GM12892 (cell line): ENCODE measurements around the gene ZNF518A.
"Not testable (repeated sequence)": the region's sequence is repeated elsewhere in the genome, so short reads cannot be mapped to it uniquely, and the experiment has no call there.

Experiments
- DNase-seq: peaks from one replicate; pipeline ENCODE4 v3.0.0; 2011; ENCODE audit not compliant: insufficient read length
- FAIRE-seq: peaks from 2 replicates; lab custom pipeline; 2011; peaks lifted over from hg19 to GRCh38; lab: Jason Lieb, UNC
- POLR2A ChIP-seq: IDR thresholded peaks from 2 replicates; pipeline ENCODE4 v1.6.1; 2011; ENCODE audit warnings: low read depth, low read length, control low read depth
- POLR2AphosphoS5 ChIP-seq: IDR thresholded peaks from 2 replicates; pipeline ENCODE4 v1.6.1; 2011; ENCODE audit warnings: low read depth, low read length, control low read depth
- TAF1 ChIP-seq: IDR thresholded peaks from 2 replicates; pipeline ENCODE4 v1.6.1; 2011; ENCODE audit warnings: low read depth, mild to moderate bottlenecking, control low read depth, low read length, borderline replicate concordance

The ZNF518A gene

GRCh38 chr10:96153070-96153469 is 23.0 kb downstream of the ZNF518A start:
- FAIRE-seq: no peak
- no peak for TF ChIP-seq TAF1
- no peak for DNase-seq

GRCh38 chr10:96165726-96166125 is 35.6 kb downstream of the ZNF518A start:
- no peak for DNase-seq
- TF ChIP-seq POLR2AphosphoS5 (no peak), POLR2A (no peak), TAF1 (no peak)
- no peak for FAIRE-seq

GRCh38 chr10:96168546-96168945 is 38.4 kb downstream of the ZNF518A start:
- FAIRE-seq: no peak
- TF ChIP-seq POLR2A (no peak), POLR2AphosphoS5 (no peak), TAF1 (no peak)
- DNase-seq: no peak

GRCh38 chr10:96170230-96170629 is 40.1 kb downstream of the ZNF518A start:
- FAIRE-seq: no peak
- DNase-seq: no peak
- TF ChIP-seq TAF1 (no peak), POLR2A (no peak), POLR2AphosphoS5 (no peak)

- no peak for DNase-seq
- TF ChIP-seq POLR2AphosphoS5 (no peak), TAF1 (no peak), POLR2A (no peak)
- no peak for FAIRE-seq
These were observed 42.6 kb downstream of the ZNF518A start for GRCh38 chr10:96172666-96173065.

- DNase-seq: no peak
- FAIRE-seq: no peak
- TF ChIP-seq TAF1: no peak
These were observed 46.9 kb downstream of the ZNF518A start for GRCh38 chr10:96176985-96177384.

- FAIRE-seq: no peak
- no peak for DNase-seq
- TF ChIP-seq POLR2A (no peak), TAF1 (no peak), POLR2AphosphoS5 (no peak)
These were observed 58.3 kb downstream of the ZNF518A start for GRCh38 chr10:96188421-96188820.

- TF ChIP-seq POLR2A (no peak), TAF1 (no peak), POLR2AphosphoS5 (no peak)
- FAIRE-seq (no peak), DNase-seq (no peak)
These were observed 58.8 kb downstream of the ZNF518A start for GRCh38 chr10:96188916-96189315.

- FAIRE-seq, DNase-seq: not testable (repeated sequence)
These were observed 59.4 kb downstream of the ZNF518A start for GRCh38 chr10:96189505-96189904.

GRCh38 chr10:96201525-96201924 is 71.4 kb downstream of the ZNF518A start:
- no peak for TF ChIP-seq POLR2A
- DNase-seq (no peak), FAIRE-seq (no peak)

- FAIRE-seq (no peak), DNase-seq (no peak)
These were observed 75.5 kb downstream of the ZNF518A start for GRCh38 chr10:96205580-96205979.

GRCh38 chr10:96208271-96208670 is 78.2 kb downstream of the ZNF518A start:
- FAIRE-seq (peak; percentile 82), DNase-seq (no peak)
- no peak for TF ChIP-seq TAF1
- no peak for TF ChIP-seq POLR2AphosphoS5

More at GRCh38 chr10:96205580-96205979, 75.5 kb downstream of the ZNF518A start:
- no peak for TF ChIP-seq POLR2AphosphoS5
- no peak for TF ChIP-seq TAF1
- TF ChIP-seq POLR2A: no peak

GRCh38 chr10:96208946-96209345 is 78.8 kb downstream of the ZNF518A start:
- TF ChIP-seq TAF1: no peak
- TF ChIP-seq POLR2AphosphoS5: no peak
- no peak for TF ChIP-seq POLR2A
- DNase-seq (no peak), FAIRE-seq (no peak)
